Measurements from ENCODE around the gene ARAP1.

- TF ChIP-seq, protein P1, sequence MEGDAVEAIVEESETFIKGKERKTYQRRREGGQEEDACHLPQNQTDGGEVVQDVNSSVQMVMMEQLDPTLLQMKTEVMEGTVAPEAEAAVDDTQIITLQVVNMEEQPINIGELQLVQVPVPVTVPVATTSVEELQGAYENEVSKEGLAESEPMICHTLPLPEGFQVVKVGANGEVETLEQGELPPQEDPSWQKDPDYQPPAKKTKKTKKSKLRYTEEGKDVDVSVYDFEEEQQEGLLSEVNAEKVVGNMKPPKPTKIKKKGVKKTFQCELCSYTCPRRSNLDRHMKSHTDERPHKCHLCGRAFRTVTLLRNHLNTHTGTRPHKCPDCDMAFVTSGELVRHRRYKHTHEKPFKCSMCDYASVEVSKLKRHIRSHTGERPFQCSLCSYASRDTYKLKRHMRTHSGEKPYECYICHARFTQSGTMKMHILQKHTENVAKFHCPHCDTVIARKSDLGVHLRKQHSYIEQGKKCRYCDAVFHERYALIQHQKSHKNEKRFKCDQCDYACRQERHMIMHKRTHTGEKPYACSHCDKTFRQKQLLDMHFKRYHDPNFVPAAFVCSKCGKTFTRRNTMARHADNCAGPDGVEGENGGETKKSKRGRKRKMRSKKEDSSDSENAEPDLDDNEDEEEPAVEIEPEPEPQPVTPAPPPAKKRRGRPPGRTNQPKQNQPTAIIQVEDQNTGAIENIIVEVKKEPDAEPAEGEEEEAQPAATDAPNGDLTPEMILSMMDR (IDR thresholded peaks at IDR 0.05 in 8 of 11, conservative IDR thresholded peaks at IDR 0.05 in 3 of 11), result no peak
- no peak for TF ChIP-seq POLR2A (IDR thresholded peaks at IDR 0.05)
- no peak for TF ChIP-seq POLR2AphosphoS5 (IDR thresholded peaks at IDR 0.05)
Measured at GRCh38 chr11:72762641-72763304, 10.6 kb upstream of the ARAP1 start.

All from spleen (tissue), 7 donors.